CD14-positive monocyte (primary cell): ENCODE data around the gene AVP. TPM values are rescaled to one million over a fixed set of nuclear protein-coding genes. Genes with fewer than 3 reads are reported as not detected.
"Not testable (repeated sequence)": the region's sequence is repeated elsewhere in the genome, so short reads cannot be mapped to it uniquely, and the experiment has no call there.

Source experiments
- DNase-seq, 3 donors: peaks; one replicate each; pipeline ENCODE4 v3.0.0-alpha.2; 2011 to 2022
- H2AFZ ChIP-seq: 2 replicates; pipeline ENCODE4 v1.6.0; 2012; ENCODE audit warnings: mild to moderate bottlenecking, low read depth, low read length, inconsistent platforms; ENCODE audit not compliant: insufficient read depth, poor library complexity, severe bottlenecking
- H3K27ac ChIP-seq, 2 donors: 1 replicate in 1 of 2; 2 replicates in 1 of 2; pipeline ENCODE4 v1.5.1; 2012 to 2013; ENCODE audit warnings: low read length in 2 of 2, control low read depth in 1 of 2, inconsistent platforms in 1 of 2, low read depth in 1 of 2, mild to moderate bottlenecking in 1 of 2
- H3K27me3 ChIP-seq, 2 donors: one replicate each; pipeline versions ENCODE4 v1.6.0 to v1.6.1; 2011 to 2013; ENCODE audit warnings: low read length in 2 of 2; ENCODE audit not compliant: control insufficient read depth in 2 of 2, insufficient read depth in 2 of 2
- H3K36me3 ChIP-seq, 2 donors: replicated peaks in 1 of 2; 1 replicate in 1 of 2; 2 replicates in 1 of 2; pipeline versions ENCODE4 v1.5.1 to v1.6.1; 2012 to 2013; ENCODE audit warnings: low read length in 2 of 2, control low read depth in 1 of 2, inconsistent platforms in 1 of 2, mild to moderate bottlenecking in 1 of 2; ENCODE audit not compliant: insufficient read depth in 2 of 2, control insufficient read depth in 1 of 2
- H3K4me1 ChIP-seq, 2 donors: 1 replicate in 1 of 2; 2 replicates in 1 of 2; pipeline versions ENCODE4 v1.5.1 to v1.6.1; 2012 to 2013; ENCODE audit warnings: low read length in 2 of 2, control low read depth in 1 of 2, inconsistent platforms in 1 of 2, mild to moderate bottlenecking in 1 of 2, moderate library complexity in 1 of 2; ENCODE audit not compliant: insufficient read depth in 2 of 2, control insufficient read depth in 1 of 2
- H3K4me2 ChIP-seq: replicated peaks from 2 replicates; pipeline ENCODE3; 2012; ENCODE audit warnings: low read length, moderate library complexity, mild to moderate bottlenecking; ENCODE audit not compliant: poor library complexity, severe bottlenecking; ENCODE audit errors: extremely low read depth
- H3K4me3 ChIP-seq, 3 experiments: fragments of 200-600 bp in 1 of 3; sonication (generic) in 1 of 3; replicated peaks in 1 of 3; 1 replicate in 2 of 3; 2 replicates in 1 of 3; pipeline ENCODE4 v1.5.1; 2011 to 2013; ENCODE audit warnings: low read length in 3 of 3, mild to moderate bottlenecking in 3 of 3, control low read depth in 2 of 3, low read depth in 2 of 3, inconsistent platforms in 1 of 3, moderate library complexity in 1 of 3
- H3K79me2 ChIP-seq: 2 replicates; pipeline ENCODE4 v1.6.0; 2012; ENCODE audit warnings: mild to moderate bottlenecking, control low read depth, inconsistent platforms, low read length, moderate library complexity; ENCODE audit not compliant: insufficient read depth
- H3K9ac ChIP-seq: 2 replicates; pipeline ENCODE4 v1.6.0; 2017; ENCODE audit warnings: low read length, mild to moderate bottlenecking; ENCODE audit not compliant: insufficient read depth, poor library complexity, severe bottlenecking
- H3K9me3 ChIP-seq, 2 donors: replicated peaks in 1 of 2; 1 replicate in 1 of 2; 2 replicates in 1 of 2; pipeline versions ENCODE4 v1.5.1 to v1.6.1; 2012 to 2013; ENCODE audit warnings: low read length in 2 of 2, control low read depth in 1 of 2; ENCODE audit not compliant: control insufficient read depth in 1 of 2, insufficient read depth in 1 of 2
- H4K20me1 ChIP-seq: 2 replicates; pipeline ENCODE4 v1.6.0; 2012; ENCODE audit warnings: mild to moderate bottlenecking, low read length, control low read depth, moderate library complexity; ENCODE audit not compliant: insufficient read depth
- H3K27ac Mint-ChIP-seq, 7 donors: one replicate each; pipeline ENCODE4 v1.8.0; 2020; ENCODE audit warnings: mild to moderate bottlenecking in 7 of 7, mixed read lengths in 7 of 7, moderate library complexity in 6 of 7, inconsistent platforms in 2 of 7
- H3K27me3 Mint-ChIP-seq, 3 donors: one replicate each; pipeline ENCODE4 v1.8.0; 2021 to 2022; ENCODE audit warnings: low read depth in 3 of 3, mild to moderate bottlenecking in 3 of 3, mixed read lengths in 3 of 3, moderate library complexity in 3 of 3, inconsistent platforms in 1 of 3
- H3K36me3 Mint-ChIP-seq, 2 donors: one replicate each; pipeline ENCODE4 v1.8.0; 2020; ENCODE audit warnings: mixed read lengths in 2 of 2, inconsistent platforms in 1 of 2, mild to moderate bottlenecking in 1 of 2
- H3K4me1 Mint-ChIP-seq: one replicate; pipeline ENCODE4 v1.8.0; 2020; ENCODE audit warnings: mild to moderate bottlenecking, mixed read lengths
- H3K4me3 Mint-ChIP-seq, 2 donors: one replicate each; pipeline ENCODE4 v1.8.0; 2020; ENCODE audit warnings: mild to moderate bottlenecking in 2 of 2, mixed read lengths in 2 of 2, moderate library complexity in 1 of 2
- H3K9me3 Mint-ChIP-seq, 7 donors: one replicate each; pipeline ENCODE4 v1.8.0; 2020 to 2022; ENCODE audit warnings: mixed read lengths in 7 of 7, mild to moderate bottlenecking in 6 of 7, moderate library complexity in 6 of 7, inconsistent platforms in 2 of 7
- WGBS: methylation state at CpG from one replicate; pipeline ENCODE4 v1.1.5; 2013; ENCODE audit warnings: missing lambda C conversion rate; ENCODE audit not compliant: insufficient coverage; 5-methylcytosine and 5-hydroxymethylcytosine counted together
- intact Hi-C, 2 donors: fragments of 100-400 bp; cut with micrococcal nuclease; formaldehyde crosslinking; loops; one replicate each; pipeline versions ENCODE4 v1.15.0 to v1.15.1; 2023
- polyA plus RNA-seq, 3 donors: library from polyadenylated mRNA; depleted of rRNA in 1 of 3; unstranded in 2 of 3; stranded (reverse) in 1 of 3; fragments of 300-500 nt in 2 of 3; fragments of >200 nt in 1 of 3; fragmentation: Illumina TruSeq in 2 of 3; gene quantifications; 1 replicate in 2 of 3; 2 replicates in 1 of 3; pipeline ENCODE4 v1.2.3, GENCODE V29; 2012 to 2021
- TF ChIP-seq, protein P1 (sequence below): fragments of 200-600 bp; IDR thresholded peaks from one replicate; pipeline ENCODE4 v1.8.0; 2022; ENCODE audit warnings: antibody characterized with exemption, mild to moderate bottlenecking

AVP gene
- polyA plus RNA-seq, 3 donors: not detected

DNA sequence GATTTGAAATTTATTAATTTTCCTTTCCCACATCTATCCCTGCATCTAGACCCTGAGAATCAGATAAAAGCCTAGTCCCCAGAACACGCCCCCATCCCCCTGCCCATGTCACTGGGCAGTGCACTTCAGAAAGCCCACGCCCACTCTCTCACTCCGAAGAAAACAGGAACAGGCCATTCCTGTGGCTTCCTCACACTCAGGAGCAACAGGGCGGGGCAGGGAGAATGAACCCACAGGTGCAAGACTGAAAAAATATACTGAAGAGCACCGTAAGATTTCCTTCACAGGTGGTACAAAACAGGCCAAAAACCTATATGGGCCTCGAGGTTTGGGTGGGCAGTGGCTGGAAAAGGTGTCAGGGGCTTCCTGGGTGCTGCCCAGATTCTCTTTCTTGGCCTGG, 9.7 kb downstream of the AVP start:
- H3K9ac ChIP-seq: no peak overlapping the region
- H3K4me1 Mint-ChIP-seq: peaks cover 33% of the 10 kb centered on the region
- H3K4me2 ChIP-seq: no peak overlapping the region
- peaks cover 11 to 51% of the 10 kb centered on the region in 2 donors for H3K27me3 ChIP-seq
- no peak overlapping the region for H3K4me3 ChIP-seq
- 6% methylated on average over 5 of the region's 6 CpGs for WGBS
- peak overlapping the region in 1 of 2 donors; percentile 66 for H3K4me3 Mint-ChIP-seq
- H3K27ac Mint-ChIP-seq: no peak overlapping the region
- TF ChIP-seq, protein P1, sequence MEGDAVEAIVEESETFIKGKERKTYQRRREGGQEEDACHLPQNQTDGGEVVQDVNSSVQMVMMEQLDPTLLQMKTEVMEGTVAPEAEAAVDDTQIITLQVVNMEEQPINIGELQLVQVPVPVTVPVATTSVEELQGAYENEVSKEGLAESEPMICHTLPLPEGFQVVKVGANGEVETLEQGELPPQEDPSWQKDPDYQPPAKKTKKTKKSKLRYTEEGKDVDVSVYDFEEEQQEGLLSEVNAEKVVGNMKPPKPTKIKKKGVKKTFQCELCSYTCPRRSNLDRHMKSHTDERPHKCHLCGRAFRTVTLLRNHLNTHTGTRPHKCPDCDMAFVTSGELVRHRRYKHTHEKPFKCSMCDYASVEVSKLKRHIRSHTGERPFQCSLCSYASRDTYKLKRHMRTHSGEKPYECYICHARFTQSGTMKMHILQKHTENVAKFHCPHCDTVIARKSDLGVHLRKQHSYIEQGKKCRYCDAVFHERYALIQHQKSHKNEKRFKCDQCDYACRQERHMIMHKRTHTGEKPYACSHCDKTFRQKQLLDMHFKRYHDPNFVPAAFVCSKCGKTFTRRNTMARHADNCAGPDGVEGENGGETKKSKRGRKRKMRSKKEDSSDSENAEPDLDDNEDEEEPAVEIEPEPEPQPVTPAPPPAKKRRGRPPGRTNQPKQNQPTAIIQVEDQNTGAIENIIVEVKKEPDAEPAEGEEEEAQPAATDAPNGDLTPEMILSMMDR: no peak
- H3K36me3 Mint-ChIP-seq: peaks cover 0 to 5% of the 10 kb centered on the region in 2 donors
- peaks cover 3 to 23% (median 14%) of the 10 kb centered on the region in 7 donors for H3K9me3 Mint-ChIP-seq
- no peaks in the 10 kb centered on the region for H3K36me3 ChIP-seq
- peaks cover 26 to 34% of the 10 kb centered on the region in 2 donors for H3K4me1 ChIP-seq
- no peaks in the 10 kb centered on the region for H4K20me1 ChIP-seq
- H3K27me3 Mint-ChIP-seq: peaks cover 43 to 74% (median 60%) of the 10 kb centered on the region in 3 donors
- H3K79me2 ChIP-seq: no peaks in the 10 kb centered on the region
- DNase-seq: no peak
- no peaks in the 10 kb centered on the region for H3K9me3 ChIP-seq
- no peak overlapping the region for H2AFZ ChIP-seq
- intact Hi-C loops: no loop called here
- no peak overlapping the region for H3K27ac ChIP-seq

DNA sequence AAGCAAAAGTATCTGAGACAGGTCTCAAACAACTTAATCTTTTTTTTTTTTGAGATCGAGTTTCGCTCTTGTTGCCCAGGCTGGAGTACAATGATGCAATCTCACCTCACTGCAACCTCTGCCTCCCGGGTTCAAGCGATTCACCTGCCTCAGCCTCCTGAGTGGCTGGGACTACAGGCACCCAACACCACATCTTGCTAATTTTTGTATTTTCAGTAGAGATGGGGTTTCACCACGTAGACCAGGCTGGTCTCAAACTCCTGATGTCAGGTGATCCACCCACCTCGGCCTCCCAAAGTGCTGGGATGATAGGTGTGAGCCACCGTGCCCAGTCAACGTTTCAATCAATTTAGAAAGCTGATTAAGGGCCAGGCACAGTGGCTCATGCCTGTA, 11.3 kb downstream of the AVP start:
- Mint-ChIP-seq H3K4me1 (peaks cover 33% of the 10 kb centered on the region), H3K27me3 (peaks cover 37 to 64% (median 48%) of the 10 kb centered on the region in 3 donors), H3K4me3 (peak overlapping the region in 1 of 2 donors; percentile 88), H3K9me3 (peaks cover 3 to 19% (median 14%) of the 10 kb centered on the region in 7 donors)
- H3K27me3 ChIP-seq: peaks cover 11 to 41% of the 10 kb centered on the region in 2 donors
- H2AFZ ChIP-seq, H3K27ac Mint-ChIP-seq, H3K36me3 ChIP-seq, H3K9ac ChIP-seq, H3K79me2 ChIP-seq, H3K36me3 Mint-ChIP-seq, intact Hi-C loops, DNase-seq, H4K20me1 ChIP-seq, H3K27ac ChIP-seq, H3K4me2 ChIP-seq, H3K4me3 ChIP-seq, H3K9me3 ChIP-seq: not testable (repeated sequence)
- peaks cover 26 to 34% of the 10 kb centered on the region in 2 donors for H3K4me1 ChIP-seq
- 100% methylated on average over 6 of the region's 8 CpGs for WGBS
